ENCODE results near the gene GPC6.

DNA sequence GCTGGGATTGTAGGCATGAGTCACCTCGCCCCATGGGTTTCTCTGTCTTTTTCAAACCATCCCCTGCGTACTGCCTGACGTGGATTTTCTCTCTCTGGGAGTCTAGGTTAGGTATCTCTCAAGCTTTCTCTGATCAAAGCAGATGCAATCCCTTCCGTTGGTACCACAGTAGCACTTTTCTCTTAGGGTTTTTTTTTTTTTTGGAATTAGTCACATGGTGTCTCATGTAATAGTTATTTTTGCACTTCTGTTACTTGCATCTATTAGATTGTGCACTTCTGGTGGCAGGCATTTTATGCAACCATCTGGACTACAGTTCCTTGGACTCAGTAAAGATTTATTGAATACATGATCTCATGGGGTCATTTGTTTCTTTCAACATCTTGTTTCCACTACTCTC lies 72.1 kb downstream of the GPC6 start:
- TF ChIP-seq, protein P1, sequence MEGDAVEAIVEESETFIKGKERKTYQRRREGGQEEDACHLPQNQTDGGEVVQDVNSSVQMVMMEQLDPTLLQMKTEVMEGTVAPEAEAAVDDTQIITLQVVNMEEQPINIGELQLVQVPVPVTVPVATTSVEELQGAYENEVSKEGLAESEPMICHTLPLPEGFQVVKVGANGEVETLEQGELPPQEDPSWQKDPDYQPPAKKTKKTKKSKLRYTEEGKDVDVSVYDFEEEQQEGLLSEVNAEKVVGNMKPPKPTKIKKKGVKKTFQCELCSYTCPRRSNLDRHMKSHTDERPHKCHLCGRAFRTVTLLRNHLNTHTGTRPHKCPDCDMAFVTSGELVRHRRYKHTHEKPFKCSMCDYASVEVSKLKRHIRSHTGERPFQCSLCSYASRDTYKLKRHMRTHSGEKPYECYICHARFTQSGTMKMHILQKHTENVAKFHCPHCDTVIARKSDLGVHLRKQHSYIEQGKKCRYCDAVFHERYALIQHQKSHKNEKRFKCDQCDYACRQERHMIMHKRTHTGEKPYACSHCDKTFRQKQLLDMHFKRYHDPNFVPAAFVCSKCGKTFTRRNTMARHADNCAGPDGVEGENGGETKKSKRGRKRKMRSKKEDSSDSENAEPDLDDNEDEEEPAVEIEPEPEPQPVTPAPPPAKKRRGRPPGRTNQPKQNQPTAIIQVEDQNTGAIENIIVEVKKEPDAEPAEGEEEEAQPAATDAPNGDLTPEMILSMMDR (IDR thresholded peaks at IDR 0.05): no peak
- no peak for TF ChIP-seq POLR2A (IDR thresholded peaks at IDR 0.05)
- TF ChIP-seq POLR2AphosphoS5 (IDR thresholded peaks at IDR 0.05): no peak
- no peak for TF ChIP-seq EP300 (IDR thresholded peaks at IDR 0.05)
